ENCODE results near the gene HAPLN3. TPM values are rescaled to one million over a fixed set of nuclear protein-coding genes. Genes with fewer than 3 reads are reported as not detected.

Gene HAPLN3
- total and polyA plus RNA-seq, 10 of the 15 experiments (the other 5 are each of a cell fraction or from before 2014, with no cell fraction given), result 0.20 to 5.0 (median 1.4) TPM; not detected in 1

DNA sequence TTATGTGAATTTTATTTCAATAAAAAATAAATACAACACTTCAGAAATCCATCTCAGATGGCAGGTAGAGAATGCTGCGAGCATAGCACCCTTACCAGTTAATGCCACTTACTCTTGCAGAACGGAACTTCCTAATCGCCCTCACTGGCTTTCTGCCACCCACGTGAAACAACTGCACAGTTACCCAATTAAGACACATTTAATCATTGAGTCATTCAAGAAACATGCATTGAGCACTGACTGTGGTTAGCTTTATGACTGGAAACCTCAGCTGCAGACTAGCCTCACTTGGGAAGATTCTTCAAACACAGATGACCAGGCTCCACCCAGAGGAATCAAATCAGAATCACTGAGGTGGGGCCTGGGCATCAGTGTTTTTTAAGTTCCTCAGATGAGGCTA is 23.4 kb upstream of the HAPLN3 start (continued):
- TF ChIP-seq, protein P1, sequence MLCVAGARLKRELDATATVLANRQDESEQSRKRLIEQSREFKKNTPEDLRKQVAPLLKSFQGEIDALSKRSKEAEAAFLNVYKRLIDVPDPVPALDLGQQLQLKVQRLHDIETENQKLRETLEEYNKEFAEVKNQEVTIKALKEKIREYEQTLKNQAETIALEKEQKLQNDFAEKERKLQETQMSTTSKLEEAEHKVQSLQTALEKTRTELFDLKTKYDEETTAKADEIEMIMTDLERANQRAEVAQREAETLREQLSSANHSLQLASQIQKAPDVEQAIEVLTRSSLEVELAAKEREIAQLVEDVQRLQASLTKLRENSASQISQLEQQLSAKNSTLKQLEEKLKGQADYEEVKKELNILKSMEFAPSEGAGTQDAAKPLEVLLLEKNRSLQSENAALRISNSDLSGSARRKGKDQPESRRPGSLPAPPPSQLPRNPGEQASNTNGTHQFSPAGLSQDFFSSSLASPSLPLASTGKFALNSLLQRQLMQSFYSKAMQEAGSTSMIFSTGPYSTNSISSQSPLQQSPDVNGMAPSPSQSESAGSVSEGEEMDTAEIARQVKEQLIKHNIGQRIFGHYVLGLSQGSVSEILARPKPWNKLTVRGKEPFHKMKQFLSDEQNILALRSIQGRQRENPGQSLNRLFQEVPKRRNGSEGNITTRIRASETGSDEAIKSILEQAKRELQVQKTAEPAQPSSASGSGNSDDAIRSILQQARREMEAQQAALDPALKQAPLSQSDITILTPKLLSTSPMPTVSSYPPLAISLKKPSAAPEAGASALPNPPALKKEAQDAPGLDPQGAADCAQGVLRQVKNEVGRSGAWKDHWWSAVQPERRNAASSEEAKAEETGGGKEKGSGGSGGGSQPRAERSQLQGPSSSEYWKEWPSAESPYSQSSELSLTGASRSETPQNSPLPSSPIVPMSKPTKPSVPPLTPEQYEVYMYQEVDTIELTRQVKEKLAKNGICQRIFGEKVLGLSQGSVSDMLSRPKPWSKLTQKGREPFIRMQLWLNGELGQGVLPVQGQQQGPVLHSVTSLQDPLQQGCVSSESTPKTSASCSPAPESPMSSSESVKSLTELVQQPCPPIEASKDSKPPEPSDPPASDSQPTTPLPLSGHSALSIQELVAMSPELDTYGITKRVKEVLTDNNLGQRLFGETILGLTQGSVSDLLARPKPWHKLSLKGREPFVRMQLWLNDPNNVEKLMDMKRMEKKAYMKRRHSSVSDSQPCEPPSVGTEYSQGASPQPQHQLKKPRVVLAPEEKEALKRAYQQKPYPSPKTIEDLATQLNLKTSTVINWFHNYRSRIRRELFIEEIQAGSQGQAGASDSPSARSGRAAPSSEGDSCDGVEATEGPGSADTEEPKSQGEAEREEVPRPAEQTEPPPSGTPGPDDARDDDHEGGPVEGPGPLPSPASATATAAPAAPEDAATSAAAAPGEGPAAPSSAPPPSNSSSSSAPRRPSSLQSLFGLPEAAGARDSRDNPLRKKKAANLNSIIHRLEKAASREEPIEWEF (IDR thresholded peaks at IDR 0.05; ENCODE audit: insufficient replicate concordance, low read depth, low read length), result no peak
- TF ChIP-seq MYB (IDR thresholded peaks at IDR 0.05; ENCODE audit: borderline replicate concordance, low read depth, low read length), result no peak
- TF ChIP-seq MEF2B (IDR thresholded peaks at IDR 0.05; ENCODE audit: partially characterized antibody, poor library complexity, severe bottlenecking), result peak; percentile 53
- no peak for TF ChIP-seq NFYA (IDR thresholded peaks at IDR 0.05; ENCODE audit: borderline replicate concordance, low read depth, low read length)
- TF ChIP-seq CBX5 (IDR thresholded peaks at IDR 0.05; ENCODE audit: low read depth), result no peak
- peak; percentile 19; the same call in 1 of the 2 replicates for TF ChIP-seq MEF2A (IDR thresholded peaks at IDR 0.05; ENCODE audit: insufficient read depth, low read depth, low read length)
- TF ChIP-seq NR2C2 (IDR thresholded peaks at IDR 0.05; ENCODE audit: borderline replicate concordance, control insufficient read depth, insufficient read length, low read depth), result no peak
- TF ChIP-seq SIX5 (IDR thresholded peaks at IDR 0.05; ENCODE audit: low read depth, low read length, severe bottlenecking), result no peak
- TF ChIP-seq NFIC (IDR thresholded peaks at IDR 0.05; ENCODE audit: low read depth, low read length), result no peak
- TF ChIP-seq, protein P2, sequence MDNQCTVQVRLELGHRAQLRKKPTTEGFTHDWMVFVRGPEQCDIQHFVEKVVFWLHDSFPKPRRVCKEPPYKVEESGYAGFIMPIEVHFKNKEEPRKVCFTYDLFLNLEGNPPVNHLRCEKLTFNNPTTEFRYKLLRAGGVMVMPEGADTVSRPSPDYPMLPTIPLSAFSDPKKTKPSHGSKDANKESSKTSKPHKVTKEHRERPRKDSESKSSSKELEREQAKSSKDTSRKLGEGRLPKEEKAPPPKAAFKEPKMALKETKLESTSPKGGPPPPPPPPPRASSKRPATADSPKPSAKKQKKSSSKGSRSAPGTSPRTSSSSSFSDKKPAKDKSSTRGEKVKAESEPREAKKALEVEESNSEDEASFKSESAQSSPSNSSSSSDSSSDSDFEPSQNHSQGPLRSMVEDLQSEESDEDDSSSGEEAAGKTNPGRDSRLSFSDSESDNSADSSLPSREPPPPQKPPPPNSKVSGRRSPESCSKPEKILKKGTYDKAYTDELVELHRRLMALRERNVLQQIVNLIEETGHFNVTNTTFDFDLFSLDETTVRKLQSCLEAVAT (IDR thresholded peaks at IDR 0.05), result no peak
- TF ChIP-seq, protein P3, sequence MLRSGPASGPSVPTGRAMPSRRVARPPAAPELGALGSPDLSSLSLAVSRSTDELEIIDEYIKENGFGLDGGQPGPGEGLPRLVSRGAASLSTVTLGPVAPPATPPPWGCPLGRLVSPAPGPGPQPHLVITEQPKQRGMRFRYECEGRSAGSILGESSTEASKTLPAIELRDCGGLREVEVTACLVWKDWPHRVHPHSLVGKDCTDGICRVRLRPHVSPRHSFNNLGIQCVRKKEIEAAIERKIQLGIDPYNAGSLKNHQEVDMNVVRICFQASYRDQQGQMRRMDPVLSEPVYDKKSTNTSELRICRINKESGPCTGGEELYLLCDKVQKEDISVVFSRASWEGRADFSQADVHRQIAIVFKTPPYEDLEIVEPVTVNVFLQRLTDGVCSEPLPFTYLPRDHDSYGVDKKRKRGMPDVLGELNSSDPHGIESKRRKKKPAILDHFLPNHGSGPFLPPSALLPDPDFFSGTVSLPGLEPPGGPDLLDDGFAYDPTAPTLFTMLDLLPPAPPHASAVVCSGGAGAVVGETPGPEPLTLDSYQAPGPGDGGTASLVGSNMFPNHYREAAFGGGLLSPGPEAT (IDR thresholded peaks at IDR 0.05; ENCODE audit: low read depth), result no peak
- peak; percentile 66; the same call in 1 of the 3 replicates for TF ChIP-seq POU2F2 (IDR thresholded peaks at IDR 0.05; ENCODE audit: borderline replicate concordance, low read depth, low read length)
- TF ChIP-seq, protein P4, sequence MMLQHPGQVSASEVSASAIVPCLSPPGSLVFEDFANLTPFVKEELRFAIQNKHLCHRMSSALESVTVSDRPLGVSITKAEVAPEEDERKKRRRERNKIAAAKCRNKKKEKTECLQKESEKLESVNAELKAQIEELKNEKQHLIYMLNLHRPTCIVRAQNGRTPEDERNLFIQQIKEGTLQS (IDR thresholded peaks at IDR 0.05; ENCODE audit: borderline replicate concordance, extremely low read depth, low read depth, low read length), result no peak
- no peak for TF ChIP-seq STAT3 (IDR thresholded peaks at IDR 0.05; ENCODE audit: low read depth, low read length)
- TF ChIP-seq, protein P5, sequence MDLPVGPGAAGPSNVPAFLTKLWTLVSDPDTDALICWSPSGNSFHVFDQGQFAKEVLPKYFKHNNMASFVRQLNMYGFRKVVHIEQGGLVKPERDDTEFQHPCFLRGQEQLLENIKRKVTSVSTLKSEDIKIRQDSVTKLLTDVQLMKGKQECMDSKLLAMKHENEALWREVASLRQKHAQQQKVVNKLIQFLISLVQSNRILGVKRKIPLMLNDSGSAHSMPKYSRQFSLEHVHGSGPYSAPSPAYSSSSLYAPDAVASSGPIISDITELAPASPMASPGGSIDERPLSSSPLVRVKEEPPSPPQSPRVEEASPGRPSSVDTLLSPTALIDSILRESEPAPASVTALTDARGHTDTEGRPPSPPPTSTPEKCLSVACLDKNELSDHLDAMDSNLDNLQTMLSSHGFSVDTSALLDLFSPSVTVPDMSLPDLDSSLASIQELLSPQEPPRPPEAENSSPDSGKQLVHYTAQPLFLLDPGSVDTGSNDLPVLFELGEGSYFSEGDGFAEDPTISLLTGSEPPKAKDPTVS (IDR thresholded peaks at IDR 0.05; ENCODE audit: low read depth, low read length), result no peak
- TF ChIP-seq NBN (IDR thresholded peaks at IDR 0.05), result no peak
- TF ChIP-seq, protein P6, sequence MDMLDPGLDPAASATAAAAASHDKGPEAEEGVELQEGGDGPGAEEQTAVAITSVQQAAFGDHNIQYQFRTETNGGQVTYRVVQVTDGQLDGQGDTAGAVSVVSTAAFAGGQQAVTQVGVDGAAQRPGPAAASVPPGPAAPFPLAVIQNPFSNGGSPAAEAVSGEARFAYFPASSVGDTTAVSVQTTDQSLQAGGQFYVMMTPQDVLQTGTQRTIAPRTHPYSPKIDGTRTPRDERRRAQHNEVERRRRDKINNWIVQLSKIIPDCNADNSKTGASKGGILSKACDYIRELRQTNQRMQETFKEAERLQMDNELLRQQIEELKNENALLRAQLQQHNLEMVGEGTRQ (IDR thresholded peaks at IDR 0.05; ENCODE audit: borderline replicate concordance, low read depth, low read length), result no peak
- no peak for TF ChIP-seq CEBPB (IDR thresholded peaks at IDR 0.05; ENCODE audit: borderline replicate concordance in 1 of 2, low read depth in 2 of 2, low read length in 2 of 2)
- no peak for TF ChIP-seq BMI1 (IDR thresholded peaks at IDR 0.05; ENCODE audit: borderline replicate concordance)
